ENCODE data around the gene USH2A.

Gene USH2A

GRCh38 chr1:215590779-215591491 lies 832.3 kb downstream of the USH2A start:
- DNase-seq (ENCODE audit: low spot score): no peak

- no peak for DNase-seq (ENCODE audit: low spot score)
Observed at GRCh38 chr1:215589650-215590435, 833.4 kb downstream of the USH2A start.

- no peak for DNase-seq (ENCODE audit: low spot score)
Observed at GRCh38 chr1:215584389-215584788, 838.9 kb downstream of the USH2A start.

GRCh38 chr1:215583185-215583749 lies 840.0 kb downstream of the USH2A start:
- DNase-seq (ENCODE audit: low spot score): no peak

- DNase-seq (ENCODE audit: low spot score): no peak
Observed at GRCh38 chr1:215581896-215582295, 841.4 kb downstream of the USH2A start.
